ENCODE measurements around the gene CAMTA1.

- TF ChIP-seq CEBPB (IDR thresholded peaks at IDR 0.05; ENCODE audit: low read depth) = no peak
- TF ChIP-seq CTCF (IDR thresholded peaks at IDR 0.05 in 2 of 3, conservative IDR thresholded peaks at IDR 0.05 in 1 of 3; ENCODE audit: borderline replicate concordance in 1 of 3, insufficient read depth in 1 of 3, low read depth in 2 of 3, low read length in 2 of 3) = no peak
- TF ChIP-seq ATF3 (IDR thresholded peaks at IDR 0.05) = no peak
- no peak for TF ChIP-seq ZFX (IDR thresholded peaks at IDR 0.05)
Observed at GRCh38 chr1:7097938-7098592, 312.8 kb downstream of the CAMTA1 start.

Measured in HCT116 (cell line).